HepG2 (cell line): Measurements from ENCODE around the gene YEATS4. TPM values are rescaled to one million over a fixed set of nuclear protein-coding genes. Genes with fewer than 3 reads are reported as not detected.

Experiments used
- ATAC-seq: fragments of 200-7000 bp; cut with Tn5 transposase; 3 replicates; pipeline ENCODE4 v1.9.1; 2020; ENCODE audit warnings: mild to moderate bottlenecking, moderate library complexity
- BruUV-seq: library from RNA; stranded (reverse); fragments of 400-500 nt; replicated peaks from 2 replicates; lab custom pipeline; 2021; lab: Mats Ljungman, UMichigan
- CTCF ChIA-PET: fragments of 300-600 bp; formaldehyde crosslinking; extraction: SDS; loops from one replicate; lab custom pipeline; 2021; ENCODE audit warnings: low total read pairs, inconsistent platforms, low intra/inter-chr PET ratio; lab: Yijun Ruan, JAX
- POLR2A ChIA-PET: fragments of 350-600 bp; sonication (Branson Sonifier 250); formaldehyde crosslinking; loops from one replicate; lab custom pipeline; 2020; ENCODE audit warnings: antibody characterized with exemption, inconsistent platforms; lab: Yijun Ruan, JAX
- DNase-seq: peaks from one replicate; pipeline ENCODE4 v3.0.0-alpha.2; 2015; ENCODE audit warnings: low spot score
- FAIRE-seq: peaks from 3 replicates; lab custom pipeline; 2011; peaks lifted over from hg19 to GRCh38; lab: Jason Lieb, UNC
- H2AFZ ChIP-seq: one replicate; pipeline ENCODE4 v1.6.1; 2011; ENCODE audit warnings: low read length, inconsistent platforms
- H3K27ac ChIP-seq: fragments of 300-600 bp; 3 replicates; pipeline ENCODE4 v1.8.0; 2011; ENCODE audit warnings: mixed run types, mild to moderate bottlenecking, mixed read lengths, low read length, inconsistent platforms; ENCODE audit not compliant: insufficient read depth; ENCODE audit errors: extremely low read length
- H3K27me3 ChIP-seq, 2 experiments: fragments of 200-600 bp in 1 of 2; 2 replicates in 1 of 2; 3 replicates in 1 of 2; pipeline versions ENCODE4 v1.6.0 to v1.8.0; 2011; ENCODE audit warnings: low read length in 2 of 2, mild to moderate bottlenecking in 2 of 2, moderate library complexity in 2 of 2, inconsistent platforms in 1 of 2; ENCODE audit not compliant: insufficient read depth in 2 of 2, control insufficient read depth in 1 of 2
- H3K36me3 ChIP-seq, 2 experiments: fragments of 200-600 bp in 1 of 2; replicated peaks in 1 of 2; 2 replicates in 1 of 2; 3 replicates in 1 of 2; pipeline versions ENCODE4 v1.5.1 to v1.8.0; 2011; ENCODE audit warnings: low read length in 2 of 2, inconsistent platforms in 1 of 2; ENCODE audit not compliant: insufficient read depth in 2 of 2, control insufficient read depth in 1 of 2
- H3K4me1 ChIP-seq: 2 replicates; pipeline ENCODE4 v1.5.1; 2012; ENCODE audit warnings: low read length, inconsistent platforms; ENCODE audit not compliant: insufficient read depth
- H3K4me2 ChIP-seq: 2 replicates; pipeline ENCODE4 v1.6.0; 2011; ENCODE audit warnings: low read depth, low read length, inconsistent platforms
- H3K4me3 ChIP-seq, 3 experiments: fragments of 200-600 bp in 1 of 3; sonication (generic), shearing (Covaris generic) in 1 of 3; replicated peaks in 1 of 3; 2 replicates each; pipeline ENCODE4 v1.5.1; 2011 to 2016; ENCODE audit warnings: low read length in 3 of 3, inconsistent platforms in 2 of 3, low read depth in 2 of 3, mild to moderate bottlenecking in 2 of 3, control low read depth in 1 of 3, mixed read lengths in 1 of 3; ENCODE audit not compliant: insufficient read depth in 1 of 3
- H3K79me2 ChIP-seq: one replicate; pipeline ENCODE4 v1.6.1; 2011; ENCODE audit warnings: low read length, inconsistent platforms; ENCODE audit not compliant: insufficient read depth
- H3K9ac ChIP-seq: 2 replicates; pipeline ENCODE4 v1.6.0; 2011; ENCODE audit warnings: mild to moderate bottlenecking, low read depth, low read length, inconsistent platforms; ENCODE audit not compliant: insufficient read depth
- H3K9me3 ChIP-seq: 2 replicates; pipeline ENCODE4 v1.5.1; 2012; ENCODE audit warnings: mild to moderate bottlenecking, low read length
- H4K20me1 ChIP-seq: 2 replicates; pipeline ENCODE4 v1.6.0; 2011; ENCODE audit warnings: inconsistent platforms, mild to moderate bottlenecking, low read length, moderate library complexity; ENCODE audit not compliant: insufficient read depth
- ASH2L ChIP-seq: fragments of 300-600, 200-600 bp; sonication (generic); IDR thresholded peaks from 2 replicates; pipeline ENCODE4 v1.7.0; 2017; ENCODE audit warnings: low read depth, mild to moderate bottlenecking, moderate library complexity, mixed read lengths, low read length; ENCODE audit not compliant: insufficient read length
- FIP1L1 ChIP-seq: fragments of 200-400 bp; formaldehyde crosslinking; IDR thresholded peaks from 2 replicates; pipeline ENCODE4 v1.6.1; 2018; ENCODE audit warnings: low read depth, mild to moderate bottlenecking, low read length, moderate library complexity, borderline replicate concordance; ENCODE audit not compliant: insufficient read depth
- PCBP1 ChIP-seq: fragments of 200-400 bp; formaldehyde crosslinking; IDR thresholded peaks from 2 replicates; pipeline ENCODE4 v1.6.1; 2017; ENCODE audit warnings: mild to moderate bottlenecking, low read depth, low read length, borderline replicate concordance
- ZBTB34 ChIP-seq: sonication (generic); formaldehyde crosslinking; IDR thresholded peaks from 2 replicates; pipeline ENCODE4 v1.8.0; 2022; ENCODE audit warnings: mild to moderate bottlenecking, missing genetic modification reagents
- ZHX2 ChIP-seq, 2 experiments: sonication (generic) in 1 of 2; formaldehyde crosslinking in 1 of 2; IDR thresholded peaks; 2 replicates each; pipeline versions ENCODE4 v1.6.1 to v1.9.0; 2014 to 2022; ENCODE audit warnings: antibody characterized with exemption in 1 of 2, borderline replicate concordance in 1 of 2, inconsistent platforms in 1 of 2, low read depth in 1 of 2, missing genetic modification reagents in 1 of 2
- ZNF501 ChIP-seq: sonication (generic); formaldehyde crosslinking; IDR thresholded peaks from 2 replicates; pipeline ENCODE4 v1.5.1; 2020; ENCODE audit warnings: mild to moderate bottlenecking, moderate library complexity, missing genetic modification reagents
- ZNF530 ChIP-seq: sonication (generic); formaldehyde crosslinking; IDR thresholded peaks from 2 replicates; pipeline ENCODE4 v1.5.0; 2020; ENCODE audit warnings: low read depth, mild to moderate bottlenecking, missing genetic modification reagents
- ZNF678 ChIP-seq: sonication (generic); formaldehyde crosslinking; IDR thresholded peaks from 2 replicates; pipeline ENCODE4 v1.4.0; 2020; ENCODE audit warnings: mild to moderate bottlenecking, missing genetic modification reagents
- ZNF781 ChIP-seq: sonication (generic); formaldehyde crosslinking; IDR thresholded peaks from 2 replicates; pipeline ENCODE4 v1.5.1; 2020; ENCODE audit warnings: borderline replicate concordance, mild to moderate bottlenecking, missing genetic modification reagents; ENCODE audit errors: not compliant biosample characterization
- ZSCAN20 ChIP-seq: sonication (generic); formaldehyde crosslinking; IDR thresholded peaks from 2 replicates; pipeline ENCODE4 v1.4.0; 2020; ENCODE audit warnings: missing genetic modification reagents, mild to moderate bottlenecking, borderline replicate concordance
- WGBS: methylation state at CpG from one replicate; pipeline ENCODE4 v1.1.6; 2017; ENCODE audit warnings: low lambda C conversion rate; 5-methylcytosine and 5-hydroxymethylcytosine counted together
- in situ Hi-C: cut with HindIII; loops from 2 replicates; pipeline ENCODE4 v1.10.0; 2017; ENCODE audit warnings: low pct_unique_long_range_greater_than_20kb; ENCODE audit not compliant: extremely low pct_ligation_motif_present
- intact Hi-C: fragments of 100-400 bp; cut with micrococcal nuclease; formaldehyde crosslinking; loops from one replicate; pipeline ENCODE4 v1.10.0; 2022; ENCODE audit not compliant: unreplicated experiment
- polyA plus RNA-seq, 8 experiments: library from polyadenylated mRNA; depleted of rRNA in 3 of 8; stranded (reverse) in 7 of 8; unstranded in 1 of 8; fragments of >200 nt; fragmentation: Illumina TruSeq in 4 of 8; extraction: Trizol in 4 of 8; gene quantifications; 2 replicates each; pipeline versions ENCODE4 v1.2.1 to v1.2.3, GENCODE V29; 2011 to 2016; ENCODE audit warnings: low read depth in 4 of 8, missing spikeins in 1 of 8, mixed read lengths in 1 of 8; ENCODE audit not compliant: insufficient read depth in 1 of 8
- total RNA-seq, 5 experiments: library from RNA; depleted of rRNA; stranded (reverse); fragments of >200 nt; fragmentation: Illumina TruSeq; extraction: Trizol; gene quantifications; 2 replicates each; pipeline ENCODE4 v1.2.3, GENCODE V29; 2016; ENCODE audit warnings: low read depth in 1 of 5

The YEATS4 gene
- total and polyA plus RNA-seq, 2 of the 13 experiments (the other 11 are each of a cell fraction or from before 2014, with no cell fraction given): 16.8 to 45.0 TPM

- peak overlapping the region; percentile 80 for H3K9ac ChIP-seq
- TSS peak; percentile 81 for BruUV-seq
- H3K4me2 ChIP-seq: peak overlapping the region; percentile 93
- TF ChIP-seq FIP1L1 (no peak), ZSCAN20 (CRISPR knock-in tag) (0 out of 2 replicates have a peak, but pooled peaks have one; percentile 32), ASH2L (peak; percentile 52), ZNF678 (CRISPR knock-in tag) (no peak), ZBTB34 (CRISPR knock-in tag) (0 out of 2 replicates have a peak, but pooled peaks have one; percentile 0)
- H3K9me3 ChIP-seq: no peaks in the 10 kb centered on the region
- no peak for FAIRE-seq
- peaks cover 10% of the 10 kb centered on the region for H3K79me2 ChIP-seq
- no peaks in the 10 kb centered on the region; a peak in 2 of 5 replicates for H3K36me3 ChIP-seq
- intact Hi-C loops (no loop called here), in situ Hi-C loops (no loop called here)
- H3K27me3 ChIP-seq: no peaks in the 10 kb centered on the region
- H2AFZ ChIP-seq: no peak overlapping the region
- POLR2A ChIA-PET: interaction anchor here (0.6 to 0.7 kb wide), 2 partner anchors 29 to 133 kb away, joined by 3 read pairs; no protein-coding TSS in a partner anchor
- H3K4me1 ChIP-seq: peaks cover 41% of the 10 kb centered on the region
- H3K4me3 ChIP-seq: peak overlapping the region; percentile 71 to 75 (median 72)
- WGBS: 21% methylated on average over 4 of the region's 10 CpGs
- CTCF ChIA-PET: no interaction called here
- peak overlapping the region; percentile 94 for H3K27ac ChIP-seq
- DNase-seq: no peak
- ATAC-seq: no peak
- H4K20me1 ChIP-seq: 0 out of 2 replicates have a peak, but pooled peaks cover 3% of the 10 kb centered on the region
These were observed 767 bp downstream of the YEATS4 start for GRCh38 chr12:69360348-69360672.

GRCh38 chr12:69366796-69367195 is 7.3 kb downstream of the YEATS4 start:
- ChIA-PET CTCF (no interaction called here), POLR2A (no interaction called here)
- in situ Hi-C loops (no loop called here), intact Hi-C loops (no loop called here)
- FAIRE-seq: no peak
- H3K4me1 ChIP-seq: peaks cover 2% of the 10 kb centered on the region
- no peak overlapping the region for H3K4me3 ChIP-seq
- no peak overlapping the region for H3K9ac ChIP-seq
- no peak overlapping the region for H3K4me2 ChIP-seq
- ATAC-seq: no peak
- peaks cover 8 to 52% of the 10 kb centered on the region in 2 experiments; a peak in 4 of 5 replicates for H3K36me3 ChIP-seq
- no peak overlapping the region for H2AFZ ChIP-seq
- no peaks in the 10 kb centered on the region for H3K9me3 ChIP-seq
- H3K79me2 ChIP-seq: no peaks in the 10 kb centered on the region
- DNase-seq: no peak
- no peaks in the 10 kb centered on the region for H3K27me3 ChIP-seq
- no peaks in the 10 kb centered on the region for H4K20me1 ChIP-seq
- H3K27ac ChIP-seq: no peak overlapping the region
- WGBS: 98% methylated on average over 5 of the region's 5 CpGs
- BruUV-seq: no TSS peak
- no peak for TF ChIP-seq PCBP1
- TF ChIP-seq ZNF781 (CRISPR knock-in tag): no peak
- TF ChIP-seq ZNF530: no peak
- TF ChIP-seq ZNF501 (CRISPR knock-in tag): no peak
- TF ChIP-seq ZHX2 (IDR thresholded peaks at IDR 0.05; ENCODE audit: low read depth): no peak
- no peak for TF ChIP-seq ZHX2 (CRISPR knock-in tag; IDR thresholded peaks at IDR 0.05; ENCODE audit: borderline replicate concordance)
